T-helper 2 cell treated with Interferon-gamma antibody and Interleukin-4, amounts not matched to agents 5 μg/mL and 100 μg/mL, for 36 hours (primary cell): ENCODE data around the gene KDM4B.
A peak's percentile ranks its signal among the peaks of the same experiment; 100 is the strongest.

Experiments used
- DNase-seq: peaks from one replicate; pipeline ENCODE4 v3.0.0; 2021; ENCODE audit warnings: low spot score
- H3K27ac Mint-ChIP-seq: one replicate; pipeline ENCODE4 v1.8.0; 2021; ENCODE audit warnings: mild to moderate bottlenecking, mixed read lengths
- H3K27me3 Mint-ChIP-seq: one replicate; pipeline ENCODE4 v1.8.0; 2021; ENCODE audit warnings: low read depth, mixed read lengths
- H3K36me3 Mint-ChIP-seq: one replicate; pipeline ENCODE4 v1.8.0; 2021; ENCODE audit warnings: low read depth, mixed read lengths
- H3K4me1 Mint-ChIP-seq: one replicate; pipeline ENCODE4 v1.8.0; 2021; ENCODE audit warnings: low read depth, mixed read lengths
- H3K4me3 Mint-ChIP-seq: one replicate; pipeline ENCODE4 v1.8.0; 2022; ENCODE audit warnings: mild to moderate bottlenecking, moderate library complexity, mixed read lengths
- H3K9me3 Mint-ChIP-seq: one replicate; pipeline ENCODE4 v1.8.0; 2021; ENCODE audit warnings: mixed read lengths

The KDM4B gene

GRCh38 chr19:5032101-5032967 is 63.4 kb downstream of the KDM4B start:
- H3K4me3 Mint-ChIP-seq, result no peak overlapping the region
- H3K27me3 Mint-ChIP-seq, result no peaks in the 10 kb centered on the region
- H3K36me3 Mint-ChIP-seq, result peaks cover 3% of the 10 kb centered on the region
- peaks cover 2% of the 10 kb centered on the region for H3K4me1 Mint-ChIP-seq
- H3K27ac Mint-ChIP-seq, result no peak overlapping the region
- H3K9me3 Mint-ChIP-seq, result no peaks in the 10 kb centered on the region
- DNase-seq, result no peak

DNA sequence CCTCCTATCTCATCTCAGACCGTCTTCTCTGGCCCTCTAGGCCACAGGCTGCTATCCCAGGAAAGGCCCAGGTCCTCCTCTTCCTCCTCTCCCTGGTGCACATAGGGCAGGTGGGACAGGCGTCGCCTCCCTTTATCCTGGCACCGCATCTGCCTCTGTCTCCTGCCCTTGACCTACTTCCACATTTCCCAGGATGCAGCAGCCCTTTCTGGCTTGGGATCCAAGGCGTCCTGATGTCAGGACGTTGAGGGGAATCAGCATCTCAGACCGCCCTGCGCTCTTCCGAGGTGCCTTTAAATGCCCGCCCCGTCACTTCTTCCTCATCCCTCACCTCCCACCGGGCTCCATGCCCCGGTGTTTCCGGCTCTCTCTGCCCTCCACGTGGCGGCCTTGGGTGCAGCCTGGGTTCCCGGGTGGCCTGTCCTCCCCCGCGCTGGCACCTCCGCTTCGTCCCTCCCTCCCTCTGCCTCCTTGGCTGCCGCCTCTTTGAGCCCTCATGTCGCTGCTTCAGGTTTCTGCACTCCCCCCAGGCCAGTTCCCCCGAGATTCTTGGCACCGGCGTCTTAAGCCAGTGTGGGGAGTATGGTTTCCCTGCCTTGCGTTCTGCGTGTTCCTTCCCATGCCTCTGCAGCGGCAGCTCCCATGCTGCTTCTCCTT is 66.3 kb downstream of the KDM4B start:
- H3K4me3 Mint-ChIP-seq, result no peak overlapping the region
- no peaks in the 10 kb centered on the region for H3K9me3 Mint-ChIP-seq
- H3K4me1 Mint-ChIP-seq, result peaks cover 2% of the 10 kb centered on the region
- DNase-seq, result no peak
- peaks cover 5% of the 10 kb centered on the region for H3K36me3 Mint-ChIP-seq
- no peak overlapping the region for H3K27ac Mint-ChIP-seq
- H3K27me3 Mint-ChIP-seq, result no peaks in the 10 kb centered on the region

- no peaks in the 10 kb centered on the region for H3K27me3 Mint-ChIP-seq
- peaks cover 5% of the 10 kb centered on the region for H3K36me3 Mint-ChIP-seq
- no peak overlapping the region for H3K27ac Mint-ChIP-seq
- no peak overlapping the region for H3K4me3 Mint-ChIP-seq
- H3K9me3 Mint-ChIP-seq, result no peaks in the 10 kb centered on the region
- no peak for DNase-seq
- H3K4me1 Mint-ChIP-seq, result peaks cover 2% of the 10 kb centered on the region
Observed at GRCh38 chr19:5035793-5036697, 67.1 kb downstream of the KDM4B start.

GRCh38 chr19:5036698-5037563 is 68.0 kb downstream of the KDM4B start:
- Mint-ChIP-seq H3K4me3 (no peak overlapping the region), H3K4me1 (no peaks in the 10 kb centered on the region), H3K27me3 (no peaks in the 10 kb centered on the region), H3K9me3 (no peaks in the 10 kb centered on the region), H3K27ac (no peak overlapping the region), H3K36me3 (peaks cover 5% of the 10 kb centered on the region)
- no peak for DNase-seq

DNA sequence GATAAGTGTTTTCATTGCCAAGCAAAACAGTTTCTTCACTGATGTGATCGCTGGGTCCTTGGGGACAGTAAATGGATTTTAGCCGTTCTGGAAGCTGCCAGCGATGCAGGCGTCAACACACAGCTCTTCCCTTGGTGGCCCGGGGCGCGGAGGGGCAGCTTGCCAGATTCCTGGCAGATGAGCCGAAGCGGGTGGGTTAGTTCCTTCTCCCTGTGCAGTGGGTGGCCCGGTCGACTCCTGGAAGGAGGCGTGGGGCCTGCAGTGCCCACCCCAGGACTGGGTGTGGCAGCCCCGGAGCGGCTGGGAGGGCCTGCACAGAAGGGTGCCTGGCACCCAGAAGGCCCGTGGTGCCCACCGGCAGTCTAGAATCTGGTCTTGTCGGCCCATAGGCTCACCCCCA is 69.0 kb downstream of the KDM4B start:
- Mint-ChIP-seq H3K4me3 (no peak overlapping the region), H3K9me3 (no peaks in the 10 kb centered on the region), H3K36me3 (peaks cover 11% of the 10 kb centered on the region), H3K27me3 (no peaks in the 10 kb centered on the region), H3K4me1 (no peaks in the 10 kb centered on the region), H3K27ac (no peak overlapping the region)
- DNase-seq, result no peak

DNA sequence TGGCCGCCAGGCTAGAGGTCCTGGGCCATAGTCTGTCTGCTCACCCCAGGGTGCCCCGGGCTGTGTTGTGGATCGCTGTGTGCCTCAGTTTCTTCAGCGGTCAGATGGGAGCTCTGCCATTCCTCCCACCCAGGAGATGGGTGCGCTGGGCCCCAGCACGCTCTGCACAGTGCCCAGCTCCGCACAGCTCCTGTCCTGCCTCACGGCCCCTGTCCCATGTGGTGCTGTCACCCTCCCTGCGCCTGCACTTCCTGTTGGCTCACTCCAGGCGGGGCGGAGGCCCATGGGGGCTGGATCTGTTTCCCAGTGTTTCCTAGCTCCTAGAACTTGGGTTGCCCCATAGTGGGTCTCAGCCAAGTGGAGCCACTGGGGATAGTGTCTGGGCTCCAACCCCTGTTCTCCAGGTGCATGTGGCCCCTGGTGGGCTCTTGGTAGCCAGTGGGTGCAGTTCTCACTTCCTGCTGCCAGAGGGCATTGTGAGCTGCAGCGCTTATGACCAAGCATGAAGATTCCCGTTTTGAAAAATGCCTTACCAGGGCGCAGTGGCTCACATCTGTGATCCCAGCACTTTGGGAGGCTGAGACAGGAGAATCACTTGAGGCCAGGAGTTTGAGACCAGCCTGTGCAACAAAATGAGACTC is 69.8 kb downstream of the KDM4B start:
- no peaks in the 10 kb centered on the region for H3K27me3 Mint-ChIP-seq
- H3K4me3 Mint-ChIP-seq, result no peak overlapping the region
- H3K4me1 Mint-ChIP-seq, result no peaks in the 10 kb centered on the region
- peaks cover 10% of the 10 kb centered on the region for H3K36me3 Mint-ChIP-seq
- peak overlapping the region; percentile 20 for H3K27ac Mint-ChIP-seq
- DNase-seq, result no peak
- H3K9me3 Mint-ChIP-seq, result no peaks in the 10 kb centered on the region

- H3K4me1 Mint-ChIP-seq, result no peaks in the 10 kb centered on the region
- H3K27ac Mint-ChIP-seq, result no peak overlapping the region
- no peak for DNase-seq
- peaks cover 8% of the 10 kb centered on the region for H3K36me3 Mint-ChIP-seq
- H3K4me3 Mint-ChIP-seq, result no peak overlapping the region
- no peaks in the 10 kb centered on the region for H3K9me3 Mint-ChIP-seq
- H3K27me3 Mint-ChIP-seq, result no peaks in the 10 kb centered on the region
Observed at GRCh38 chr19:5039642-5040543, 71.0 kb downstream of the KDM4B start.

DNA sequence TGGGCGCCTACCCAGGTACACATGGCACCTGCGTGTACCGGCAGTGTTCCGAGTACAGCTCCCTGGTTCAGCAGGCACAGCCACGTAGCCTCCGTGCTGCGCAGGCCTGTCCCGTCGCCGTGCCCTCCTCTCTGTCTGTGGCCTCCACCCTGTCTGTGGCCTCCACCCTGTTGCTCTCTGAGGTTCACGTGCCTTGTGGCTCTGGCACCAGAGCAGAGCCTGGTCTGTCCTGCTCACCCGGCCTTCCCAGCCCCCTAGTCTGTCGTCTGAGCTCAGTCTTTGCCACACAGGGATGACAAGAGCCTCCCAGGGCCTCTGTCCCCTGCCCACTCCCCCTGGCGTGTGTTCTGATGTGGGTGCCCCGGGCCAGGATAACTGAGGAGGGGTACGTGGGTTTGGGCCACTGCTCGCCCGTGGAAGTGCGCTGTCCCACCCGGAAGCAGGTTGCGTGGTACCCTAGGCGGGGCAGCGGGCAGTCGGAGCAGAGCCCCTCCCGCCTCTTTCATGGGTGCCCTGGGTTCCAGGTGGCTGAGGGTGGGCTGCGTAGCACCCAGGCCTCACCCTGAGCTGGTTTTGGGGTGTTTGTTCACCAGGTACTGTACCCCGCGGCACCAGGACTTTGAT is 71.7 kb downstream of the KDM4B start:
- Mint-ChIP-seq H3K9me3 (no peaks in the 10 kb centered on the region), H3K27ac (no peak overlapping the region), H3K36me3 (peaks cover 11% of the 10 kb centered on the region), H3K27me3 (no peaks in the 10 kb centered on the region), H3K4me3 (no peak overlapping the region), H3K4me1 (no peaks in the 10 kb centered on the region)
- DNase-seq, result no peak

DNA sequence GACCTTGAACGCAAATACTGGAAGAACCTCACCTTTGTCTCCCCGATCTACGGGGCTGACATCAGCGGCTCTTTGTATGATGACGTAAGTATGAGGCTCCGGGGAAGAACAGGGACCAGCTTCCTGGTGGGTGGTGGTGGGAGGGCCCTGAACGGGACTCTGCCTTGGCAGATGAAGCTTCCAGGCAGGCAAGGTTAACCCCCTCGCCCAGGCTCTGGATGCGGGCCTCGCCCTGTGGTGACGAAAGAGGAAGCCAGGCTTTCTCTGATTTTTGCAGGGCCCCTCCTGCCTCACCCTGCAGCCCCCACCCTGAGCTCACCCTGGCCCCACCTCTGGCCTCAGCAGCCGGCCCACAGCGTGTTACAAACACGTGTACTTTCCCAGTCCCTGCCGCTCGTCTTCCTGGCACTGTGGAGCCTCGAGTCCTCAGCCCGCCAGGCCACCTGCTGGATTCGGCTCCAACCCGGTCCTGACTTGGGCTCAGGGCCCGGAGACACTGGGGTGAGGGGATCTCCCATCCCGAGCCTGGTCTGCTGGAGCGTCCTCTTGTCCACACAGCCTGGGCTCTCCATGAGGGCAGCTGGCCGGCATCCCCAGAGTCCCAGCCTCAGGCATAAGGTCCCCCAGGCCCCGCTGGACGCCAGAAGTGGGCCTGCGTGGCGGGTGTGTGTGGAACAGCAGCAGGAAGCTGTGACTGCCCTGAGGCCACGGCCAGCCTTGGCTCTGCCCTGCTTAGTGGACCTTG is 72.4 kb downstream of the KDM4B start:
- Mint-ChIP-seq H3K36me3 (peaks cover 14% of the 10 kb centered on the region), H3K4me1 (no peaks in the 10 kb centered on the region), H3K27me3 (no peaks in the 10 kb centered on the region), H3K27ac (no peak overlapping the region), H3K4me3 (no peak overlapping the region), H3K9me3 (no peaks in the 10 kb centered on the region)
- DNase-seq, result no peak

- H3K4me3 Mint-ChIP-seq, result no peak overlapping the region
- H3K9me3 Mint-ChIP-seq, result no peaks in the 10 kb centered on the region
- H3K4me1 Mint-ChIP-seq, result no peaks in the 10 kb centered on the region
- no peak overlapping the region for H3K27ac Mint-ChIP-seq
- H3K27me3 Mint-ChIP-seq, result no peaks in the 10 kb centered on the region
- no peak for DNase-seq
- H3K36me3 Mint-ChIP-seq, result peaks cover 14% of the 10 kb centered on the region
Observed at GRCh38 chr19:5041913-5042187, 72.9 kb downstream of the KDM4B start.

DNA sequence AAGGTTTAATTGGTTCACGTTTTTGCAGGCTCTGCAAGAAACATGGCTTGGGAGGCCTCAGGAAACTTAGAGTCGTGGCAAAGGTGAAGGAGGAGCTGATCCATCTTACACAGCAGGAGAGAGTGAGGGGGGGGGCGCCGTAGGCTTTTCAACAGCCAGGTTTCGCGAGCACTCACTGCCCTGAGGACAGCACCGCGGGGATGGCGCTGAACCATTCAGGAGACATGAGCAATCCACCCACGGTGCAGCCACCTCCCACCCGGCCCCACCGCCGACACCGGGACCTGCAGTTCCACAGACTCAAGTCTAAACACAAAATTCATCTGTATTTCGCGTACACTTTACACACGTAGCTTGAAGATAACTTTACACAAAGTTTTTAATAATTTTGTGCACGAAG is 73.6 kb downstream of the KDM4B start:
- H3K36me3 Mint-ChIP-seq, result peaks cover 14% of the 10 kb centered on the region
- H3K27me3 Mint-ChIP-seq, result no peaks in the 10 kb centered on the region
- no peaks in the 10 kb centered on the region for H3K9me3 Mint-ChIP-seq
- H3K4me1 Mint-ChIP-seq, result no peaks in the 10 kb centered on the region
- no peak for DNase-seq
- H3K27ac Mint-ChIP-seq, result peak overlapping the region; percentile 17
- no peak overlapping the region for H3K4me3 Mint-ChIP-seq
